Inflammatory macrophage (primary cell): ENCODE measurements around the gene PPFIA1.

Experiments
- DNase-seq, 2 donors: peaks; one replicate each; pipeline ENCODE4 v3.0.0-alpha.2; 2020 to 2022

PPFIA1 gene

GRCh38 chr11:70415642-70416395 lies 145.3 kb downstream of the PPFIA1 start:
- DNase-seq, result peak; percentile 63 to 76

GRCh38 chr11:70416881-70417280 lies 146.4 kb downstream of the PPFIA1 start:
- DNase-seq, result no peak

GRCh38 chr11:70418130-70418529 lies 147.6 kb downstream of the PPFIA1 start:
- no peak for DNase-seq

- DNase-seq, result no peak
These were observed 149.0 kb downstream of the PPFIA1 start for GRCh38 chr11:70419307-70420007.

- DNase-seq, result no peak
These were observed 149.5 kb downstream of the PPFIA1 start for GRCh38 chr11:70420008-70420464.

GRCh38 chr11:70420496-70420895 lies 150.0 kb downstream of the PPFIA1 start:
- no peak for DNase-seq

GRCh38 chr11:70421123-70421522 lies 150.6 kb downstream of the PPFIA1 start:
- DNase-seq, result peak; percentile 31 to 56

GRCh38 chr11:70422692-70423522 lies 152.4 kb downstream of the PPFIA1 start:
- DNase-seq, result no peak

- peak; percentile 82 to 93 for DNase-seq
These were observed 153.3 kb downstream of the PPFIA1 start for GRCh38 chr11:70423523-70424505.

GRCh38 chr11:70424765-70425344 lies 154.4 kb downstream of the PPFIA1 start:
- no peak for DNase-seq

- no peak for DNase-seq
These were observed 156.9 kb downstream of the PPFIA1 start for GRCh38 chr11:70427436-70427835.

GRCh38 chr11:70428701-70429427 lies 158.4 kb downstream of the PPFIA1 start:
- DNase-seq, result no peak

GRCh38 chr11:70429428-70429705 lies 158.9 kb downstream of the PPFIA1 start:
- DNase-seq, result no peak

- DNase-seq, result no peak
These were observed 159.4 kb downstream of the PPFIA1 start for GRCh38 chr11:70429724-70430521.

GRCh38 chr11:70430671-70431574 lies 160.4 kb downstream of the PPFIA1 start:
- DNase-seq, result no peak

- no peak for DNase-seq
These were observed 161.1 kb downstream of the PPFIA1 start for GRCh38 chr11:70431611-70432010.

- DNase-seq, result no peak
These were observed 161.6 kb downstream of the PPFIA1 start for GRCh38 chr11:70432065-70432464.

GRCh38 chr11:70432580-70432979 lies 162.1 kb downstream of the PPFIA1 start:
- DNase-seq, result no peak

- no peak for DNase-seq
These were observed 162.5 kb downstream of the PPFIA1 start for GRCh38 chr11:70433038-70433437.
